ENCODE data around the gene ATP2A3. TPM values are rescaled to one million over a fixed set of nuclear protein-coding genes. Genes with fewer than 3 reads are reported as not detected.

Gene ATP2A3
- total RNA-seq, 1 donor from 2014 or later: 107 TPM

DNA sequence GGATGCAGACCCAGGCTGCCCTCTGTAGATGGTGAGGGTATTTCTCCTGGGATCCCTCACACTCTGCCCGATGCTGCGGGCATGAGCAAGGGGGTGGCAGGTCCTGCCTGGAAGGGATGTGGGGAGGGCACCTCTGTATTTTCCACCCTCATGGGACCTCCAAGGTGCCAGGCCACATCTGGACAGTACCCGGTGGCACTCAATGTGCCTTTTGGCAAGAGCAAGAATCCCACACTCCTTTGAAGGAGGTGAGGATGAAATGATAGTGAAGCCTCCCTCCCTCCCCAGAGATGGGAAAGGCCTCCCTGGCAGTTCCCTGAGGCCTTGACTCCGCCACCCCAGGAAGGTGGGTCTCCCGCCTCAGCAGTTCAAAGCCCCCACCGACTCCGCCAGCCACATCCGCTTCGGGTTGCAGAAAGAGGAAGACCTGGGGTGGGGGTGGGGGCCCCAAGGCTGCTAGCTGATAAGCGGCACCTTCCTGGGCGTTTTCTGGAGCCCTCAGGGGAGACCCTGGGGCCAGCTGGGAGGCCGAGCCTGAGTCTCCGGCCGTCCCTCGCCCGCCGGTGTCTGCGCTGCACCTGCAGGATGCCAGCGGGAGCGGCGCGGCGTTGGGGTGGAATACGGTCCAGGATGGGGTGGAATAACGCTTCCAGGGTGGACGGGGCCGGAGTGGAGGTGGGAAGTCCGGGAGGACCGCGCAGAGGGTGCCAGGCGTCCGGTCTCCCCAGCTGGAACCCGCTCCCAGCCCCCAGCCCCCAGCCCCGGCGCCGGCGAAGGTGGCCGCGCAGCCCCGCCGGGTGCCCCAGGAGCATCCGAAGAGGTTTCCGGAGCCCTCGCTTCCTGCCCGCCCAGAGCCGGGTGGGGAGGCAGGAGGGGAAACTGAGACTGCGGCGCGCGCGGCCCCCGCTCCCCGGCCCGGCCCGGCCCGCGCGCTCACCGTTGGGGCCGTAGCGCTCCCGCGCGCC is 718 bp downstream of the ATP2A3 start:
- intact Hi-C loops (cut with micrococcal nuclease): loop anchor here (1.0 to 5.0 kb wide), 6 partner anchors 19 to 241 kb away; partner anchors contain the start of genes CAMKK1, CYB5D2, HASPIN and NCBP3
- Mint-ChIP-seq H3K4me3 (peak overlapping the region; percentile 89), H3K36me3 (ENCODE audit: low read depth) (peaks cover 3% of the 10 kb centered on the region), H3K9me3 (no peaks in the 10 kb centered on the region), H3K4me1 (ENCODE audit: low read depth) (peaks cover 51% of the 10 kb centered on the region), H3K27me3 (ENCODE audit: insufficient read depth) (no peaks in the 10 kb centered on the region), H3K27ac (peak overlapping the region; percentile 65)
- peak; percentile 64 for DNase-seq (ENCODE audit: low spot score)

DNA sequence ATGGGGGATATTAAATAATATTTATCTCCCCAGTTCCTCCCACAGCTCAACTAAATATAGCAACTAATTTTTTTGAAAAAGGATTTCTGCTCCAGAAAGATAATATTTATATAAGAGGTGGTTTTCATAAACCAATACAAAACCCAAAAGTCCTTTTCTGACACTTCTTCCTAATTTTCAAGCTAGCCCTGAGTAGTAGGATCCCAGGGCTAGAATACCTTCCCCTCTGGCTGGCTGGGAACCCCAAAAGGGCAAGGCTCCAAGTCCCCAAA is 1.3 kb downstream of the ATP2A3 start:
- no peak for DNase-seq (ENCODE audit: low spot score)
- H3K9me3 Mint-ChIP-seq: no peaks in the 10 kb centered on the region
- peak overlapping the region; percentile 65 for H3K27ac Mint-ChIP-seq
- H3K27me3 Mint-ChIP-seq (ENCODE audit: insufficient read depth): no peaks in the 10 kb centered on the region
- H3K4me1 Mint-ChIP-seq (ENCODE audit: low read depth): peaks cover 51% of the 10 kb centered on the region
- peak overlapping the region; percentile 89 for H3K4me3 Mint-ChIP-seq
- intact Hi-C loops (cut with micrococcal nuclease): loop anchor here (5.0 kb wide), 1 partner anchor 241 kb away; the partner anchor contains the start of gene HASPIN
- H3K36me3 Mint-ChIP-seq (ENCODE audit: low read depth): peaks cover 3% of the 10 kb centered on the region

DNA sequence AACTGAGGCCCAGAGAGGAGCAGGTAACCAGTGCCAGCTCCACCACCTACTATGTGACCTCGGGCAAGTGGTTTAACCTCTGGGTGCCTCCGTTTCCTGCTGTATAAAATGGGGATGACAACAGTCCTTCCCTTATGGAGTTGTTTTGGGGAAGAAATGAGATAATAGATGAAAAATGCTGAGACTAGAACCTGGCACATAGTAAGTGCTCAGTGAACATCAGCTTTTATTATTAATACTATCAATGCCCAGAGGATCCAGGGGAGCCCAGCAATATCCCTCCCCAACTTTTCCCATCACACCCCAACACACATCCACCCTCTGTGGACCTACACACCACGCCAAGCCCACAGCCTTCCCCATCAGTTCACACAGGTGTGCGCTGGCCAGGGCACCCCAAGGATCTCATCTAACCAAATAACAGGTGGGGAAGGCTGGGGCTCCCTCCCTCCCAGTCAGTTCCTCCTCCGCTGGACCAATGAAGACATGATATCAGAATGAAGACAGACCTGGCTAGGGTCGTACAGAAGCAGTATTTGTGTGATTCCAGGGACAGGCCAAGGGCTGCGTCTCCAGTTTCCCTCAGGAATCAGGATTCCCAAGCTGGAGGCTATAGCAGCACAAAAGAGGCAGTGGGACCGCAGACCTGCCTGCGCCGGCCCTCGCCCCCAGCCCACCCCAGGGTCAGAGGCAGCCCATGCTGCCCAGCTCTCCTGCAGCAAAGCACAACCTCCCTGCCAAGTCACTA is 1.8 kb downstream of the ATP2A3 start:
- H3K4me3 Mint-ChIP-seq: peak overlapping the region; percentile 89
- H3K4me1 Mint-ChIP-seq (ENCODE audit: low read depth): peaks cover 55% of the 10 kb centered on the region
- H3K36me3 Mint-ChIP-seq (ENCODE audit: low read depth): peaks cover 6% of the 10 kb centered on the region
- no peaks in the 10 kb centered on the region for H3K27me3 Mint-ChIP-seq (ENCODE audit: insufficient read depth)
- no peaks in the 10 kb centered on the region for H3K9me3 Mint-ChIP-seq
- DNase-seq (ENCODE audit: low spot score): no peak
- intact Hi-C loops (cut with micrococcal nuclease): loop anchor here (5.0 kb wide), 1 partner anchor 240 kb away; the partner anchor contains the start of gene HASPIN
- H3K27ac Mint-ChIP-seq: peak overlapping the region; percentile 73

DNA sequence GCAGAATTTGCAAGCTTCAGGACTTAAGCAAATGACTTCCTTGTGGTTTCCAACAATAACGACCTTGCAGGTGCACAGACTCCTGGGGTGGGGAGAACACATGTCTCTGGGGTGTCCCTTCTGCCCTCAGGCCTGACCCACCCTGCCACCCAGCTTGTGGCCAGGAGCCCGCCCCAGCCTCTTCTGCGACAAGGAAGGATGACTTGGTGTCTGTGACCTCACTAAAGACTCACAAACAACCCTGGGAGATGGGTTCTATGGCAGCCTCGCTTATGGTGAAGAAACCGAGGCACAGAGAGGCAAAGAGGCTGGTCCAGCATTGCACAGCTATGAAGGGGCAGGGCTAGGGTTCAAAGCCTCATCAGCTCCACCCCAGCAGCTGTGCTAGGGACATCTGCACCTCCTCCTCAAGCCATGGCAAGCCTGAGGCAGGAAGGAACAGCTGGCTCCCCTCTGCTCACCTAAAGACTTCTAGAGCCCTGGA is 2.6 kb downstream of the ATP2A3 start:
- Mint-ChIP-seq H3K4me3 (peak overlapping the region; percentile 89), H3K4me1 (ENCODE audit: low read depth) (peaks cover 63% of the 10 kb centered on the region), H3K9me3 (no peaks in the 10 kb centered on the region), H3K27me3 (ENCODE audit: insufficient read depth) (no peaks in the 10 kb centered on the region), H3K27ac (peak overlapping the region; percentile 73), H3K36me3 (ENCODE audit: low read depth) (peaks cover 12% of the 10 kb centered on the region)
- intact Hi-C loops (cut with micrococcal nuclease): loop anchor here (5.0 kb wide), 1 partner anchor 239 kb away; the partner anchor contains the start of gene HASPIN
- peak; percentile 18 for DNase-seq (ENCODE audit: low spot score)

DNA sequence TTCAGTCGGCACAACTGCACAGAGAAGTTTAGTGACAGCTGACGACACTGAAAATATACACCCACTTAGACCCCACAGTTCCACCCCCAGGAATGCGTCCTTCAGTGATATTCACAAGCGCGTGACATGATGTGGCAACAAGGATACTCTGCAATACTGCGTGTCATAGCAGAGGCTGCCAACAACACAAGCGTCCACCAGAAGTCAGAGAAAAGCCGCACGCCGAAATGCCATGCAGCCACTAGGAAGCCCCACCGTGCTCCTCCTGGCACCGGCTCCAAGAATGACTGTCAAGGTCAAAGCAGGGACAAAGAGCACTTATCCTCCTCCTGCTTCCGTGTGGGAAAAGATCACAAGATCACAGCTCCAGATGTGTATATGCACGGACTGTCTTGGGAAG is 3.5 kb downstream of the ATP2A3 start:
- H3K4me3 Mint-ChIP-seq: peak overlapping the region; percentile 64
- H3K36me3 Mint-ChIP-seq (ENCODE audit: low read depth): peaks cover 12% of the 10 kb centered on the region
- H3K27me3 Mint-ChIP-seq (ENCODE audit: insufficient read depth): no peaks in the 10 kb centered on the region
- peak overlapping the region; percentile 68 for H3K27ac Mint-ChIP-seq
- no peaks in the 10 kb centered on the region for H3K9me3 Mint-ChIP-seq
- DNase-seq (ENCODE audit: low spot score): no peak
- intact Hi-C loops (cut with micrococcal nuclease): loop anchor here (5.0 kb wide), 1 partner anchor 238 kb away; the partner anchor contains the start of gene HASPIN
- H3K4me1 Mint-ChIP-seq (ENCODE audit: low read depth): peaks cover 63% of the 10 kb centered on the region

DNA sequence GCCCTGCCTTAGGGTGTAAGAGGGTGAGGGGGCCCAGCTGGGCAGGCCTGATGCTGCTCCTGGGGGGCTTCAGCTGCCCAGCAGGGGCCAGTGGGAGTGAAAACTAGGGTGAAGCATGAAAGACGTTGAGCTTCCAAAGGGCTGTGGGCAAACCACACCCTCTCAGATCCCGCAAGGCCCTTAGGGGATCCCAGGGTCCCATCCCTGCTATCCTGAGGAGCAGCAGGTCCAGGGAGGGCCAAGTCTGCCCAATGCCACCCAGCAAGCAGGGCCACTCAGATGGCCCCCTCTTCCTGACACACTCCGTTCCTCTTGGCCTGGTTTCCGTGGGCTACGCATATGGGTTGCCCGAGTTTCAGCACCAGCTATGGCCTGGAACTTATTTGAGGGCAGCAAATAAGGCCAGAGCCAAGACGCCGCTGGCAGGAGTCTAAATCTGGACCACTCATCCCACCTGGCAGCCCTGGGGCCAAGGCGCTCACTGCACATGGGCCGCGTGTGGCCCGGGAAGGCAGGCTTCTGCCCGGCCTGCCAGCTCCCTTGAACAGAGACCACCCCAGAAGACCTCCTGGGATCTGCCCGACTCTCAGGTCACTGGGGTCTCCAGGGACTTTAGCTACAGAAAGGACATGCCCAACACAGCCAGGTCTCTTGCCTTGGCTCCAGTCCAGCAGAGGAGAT is 4.2 kb downstream of the ATP2A3 start:
- intact Hi-C loops (cut with micrococcal nuclease): loop anchor here (5.0 kb wide), 1 partner anchor 238 kb away; the partner anchor contains the start of gene HASPIN
- DNase-seq (ENCODE audit: low spot score): no peak
- peak overlapping the region; percentile 64 for H3K4me3 Mint-ChIP-seq
- peak overlapping the region; percentile 68 for H3K27ac Mint-ChIP-seq
- H3K27me3 Mint-ChIP-seq (ENCODE audit: insufficient read depth): no peaks in the 10 kb centered on the region
- no peaks in the 10 kb centered on the region for H3K9me3 Mint-ChIP-seq
- peaks cover 12% of the 10 kb centered on the region for H3K36me3 Mint-ChIP-seq (ENCODE audit: low read depth)
- H3K4me1 Mint-ChIP-seq (ENCODE audit: low read depth): peaks cover 58% of the 10 kb centered on the region

DNA sequence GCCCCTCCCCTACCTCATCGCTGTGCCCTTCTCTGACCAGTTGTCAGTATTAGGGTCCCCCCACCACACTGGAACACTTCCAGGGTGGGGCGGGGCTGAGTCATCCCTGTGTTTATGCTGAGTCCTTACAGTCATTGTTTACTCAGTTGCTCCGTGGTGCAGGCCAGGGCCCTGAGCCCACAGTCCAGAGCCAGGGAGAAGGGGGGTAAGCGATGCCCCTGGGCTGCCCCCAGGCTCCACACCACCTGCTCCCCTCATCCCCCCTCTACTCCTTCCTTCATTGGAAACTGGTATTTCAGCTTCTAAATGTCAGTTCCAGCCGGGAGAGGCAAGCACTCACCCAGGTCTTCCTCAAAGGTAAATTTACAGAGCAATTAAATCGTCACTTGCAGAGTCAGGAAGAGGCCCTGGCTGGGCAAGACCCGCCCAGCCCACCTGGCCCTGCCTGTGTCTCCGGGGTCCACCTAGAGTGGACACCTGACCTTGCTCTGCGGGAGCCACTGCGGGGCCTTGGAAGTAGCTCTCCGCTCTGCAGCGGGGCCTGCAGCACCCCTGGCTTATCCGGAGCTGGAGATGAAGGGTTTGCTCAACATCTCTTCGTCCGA is 4.8 kb downstream of the ATP2A3 start:
- H3K4me3 Mint-ChIP-seq: no peak overlapping the region
- DNase-seq (ENCODE audit: low spot score): no peak
- intact Hi-C loops (cut with micrococcal nuclease): no loop called here
- no peaks in the 10 kb centered on the region for H3K9me3 Mint-ChIP-seq
- H3K27ac Mint-ChIP-seq: peak overlapping the region; percentile 59
- H3K4me1 Mint-ChIP-seq (ENCODE audit: low read depth): peaks cover 54% of the 10 kb centered on the region
- H3K27me3 Mint-ChIP-seq (ENCODE audit: insufficient read depth): no peaks in the 10 kb centered on the region
- peaks cover 12% of the 10 kb centered on the region for H3K36me3 Mint-ChIP-seq (ENCODE audit: low read depth)

DNA sequence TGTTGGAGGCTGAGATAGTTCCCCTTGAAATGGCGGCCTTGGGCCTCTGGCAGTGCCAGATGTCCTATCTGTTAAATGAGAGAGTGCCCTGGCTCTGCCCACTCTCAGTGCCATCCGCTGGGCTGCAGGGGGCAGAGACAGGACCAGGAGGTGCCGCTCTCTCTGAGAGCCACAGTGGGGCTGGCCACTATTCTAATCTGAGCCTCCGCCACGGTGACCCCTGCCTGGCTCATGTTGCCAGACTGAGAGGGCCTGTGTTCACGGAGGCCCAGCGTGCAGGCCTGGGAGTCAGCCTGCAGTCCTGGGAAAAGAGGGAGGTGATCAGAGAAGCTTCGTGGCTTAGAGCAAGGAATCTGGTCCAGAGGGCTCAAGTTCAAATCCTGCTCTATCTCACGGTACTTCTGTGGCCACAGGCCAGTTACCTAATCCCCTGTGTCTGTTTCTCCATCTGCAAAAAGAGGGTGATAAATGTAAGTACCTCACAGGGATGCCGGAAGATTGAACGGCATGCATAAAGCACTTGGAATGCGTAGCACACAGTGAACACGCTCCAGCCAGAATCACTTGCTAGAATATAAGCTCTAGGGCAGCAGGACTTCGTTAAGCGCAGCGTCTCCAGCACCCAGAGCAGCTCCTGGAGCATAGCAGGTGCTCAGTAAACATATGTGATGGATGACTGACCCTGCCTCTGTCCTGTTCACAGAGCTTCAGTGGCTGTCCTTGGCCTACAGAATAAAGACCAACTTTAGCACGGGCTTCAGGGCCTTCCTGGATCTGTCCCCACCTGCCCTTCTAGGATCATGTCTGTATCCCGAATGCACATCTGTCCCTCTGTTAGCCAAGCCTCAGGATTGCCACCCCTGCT is 6.3 kb downstream of the ATP2A3 start:
- peaks cover 12% of the 10 kb centered on the region for H3K36me3 Mint-ChIP-seq (ENCODE audit: low read depth)
- H3K27me3 Mint-ChIP-seq (ENCODE audit: insufficient read depth): no peaks in the 10 kb centered on the region
- H3K4me3 Mint-ChIP-seq: no peak overlapping the region
- H3K9me3 Mint-ChIP-seq: no peaks in the 10 kb centered on the region
- peaks cover 50% of the 10 kb centered on the region for H3K4me1 Mint-ChIP-seq (ENCODE audit: low read depth)
- intact Hi-C loops (cut with micrococcal nuclease): no loop called here
- H3K27ac Mint-ChIP-seq: peak overlapping the region; percentile 65
- no peak for DNase-seq (ENCODE audit: low spot score)

DNA sequence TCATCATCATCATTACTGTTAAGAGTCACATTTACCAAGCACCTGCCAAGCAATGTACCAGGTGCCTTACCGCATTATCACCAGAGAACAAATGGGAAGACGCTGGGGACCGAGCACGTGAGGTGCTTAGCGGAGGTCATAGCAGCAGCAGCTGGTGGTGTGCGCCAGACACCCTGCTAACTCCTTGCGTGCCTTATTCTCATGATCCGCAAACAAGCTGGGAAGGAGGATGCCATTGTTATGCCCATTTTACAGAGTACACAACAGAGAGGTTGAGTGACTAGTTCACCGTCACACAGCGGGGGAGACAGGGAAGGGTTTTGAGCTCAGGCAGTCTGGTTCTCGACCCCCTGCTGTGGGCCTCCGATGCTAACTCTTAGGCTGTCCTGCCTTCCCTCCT is 7.3 kb downstream of the ATP2A3 start:
- H3K4me1 Mint-ChIP-seq (ENCODE audit: low read depth): peaks cover 40% of the 10 kb centered on the region
- H3K36me3 Mint-ChIP-seq (ENCODE audit: low read depth): peaks cover 12% of the 10 kb centered on the region
- peak overlapping the region; percentile 65 for H3K27ac Mint-ChIP-seq
- no peak overlapping the region for H3K4me3 Mint-ChIP-seq
- no peaks in the 10 kb centered on the region for H3K9me3 Mint-ChIP-seq
- DNase-seq (ENCODE audit: low spot score): no peak
- no peaks in the 10 kb centered on the region for H3K27me3 Mint-ChIP-seq (ENCODE audit: insufficient read depth)
- intact Hi-C loops (cut with micrococcal nuclease): no loop called here

DNA sequence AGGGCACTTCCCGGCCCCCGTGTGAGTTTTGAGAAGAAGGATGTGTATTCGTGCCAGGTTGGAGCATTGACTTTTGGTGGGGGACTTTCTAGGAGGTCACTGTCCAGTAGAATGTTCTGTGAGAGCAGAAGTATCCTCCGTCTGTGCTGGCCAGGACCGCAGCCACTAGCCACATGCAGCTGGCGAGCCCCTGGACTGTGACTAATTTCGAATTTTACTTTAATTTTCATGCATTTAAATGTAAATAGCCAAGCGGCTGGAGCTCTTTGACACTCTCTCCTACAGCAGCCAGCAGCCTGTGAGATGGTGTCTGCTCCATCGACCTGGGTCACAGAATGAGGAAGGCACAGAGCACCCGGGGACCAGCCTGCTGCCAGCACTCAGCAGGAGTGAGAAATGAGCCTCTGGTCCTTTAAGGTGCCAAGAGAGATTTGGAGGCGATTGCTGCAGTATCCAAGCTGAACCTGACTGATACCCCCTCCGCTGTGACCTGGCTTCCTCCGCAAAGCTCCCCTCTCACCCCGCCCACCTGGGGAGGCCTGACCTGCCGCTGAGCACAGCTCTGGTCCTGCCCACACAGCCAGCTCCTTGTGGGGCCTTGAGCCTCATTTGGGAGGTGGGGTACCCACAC is 7.8 kb downstream of the ATP2A3 start:
- Mint-ChIP-seq H3K9me3 (no peaks in the 10 kb centered on the region), H3K27ac (peak overlapping the region; percentile 22), H3K4me1 (ENCODE audit: low read depth) (peaks cover 34% of the 10 kb centered on the region), H3K4me3 (no peak overlapping the region), H3K27me3 (ENCODE audit: insufficient read depth) (no peaks in the 10 kb centered on the region), H3K36me3 (ENCODE audit: low read depth) (peaks cover 12% of the 10 kb centered on the region)
- DNase-seq (ENCODE audit: low spot score): no peak
- intact Hi-C loops (cut with micrococcal nuclease): no loop called here

DNA sequence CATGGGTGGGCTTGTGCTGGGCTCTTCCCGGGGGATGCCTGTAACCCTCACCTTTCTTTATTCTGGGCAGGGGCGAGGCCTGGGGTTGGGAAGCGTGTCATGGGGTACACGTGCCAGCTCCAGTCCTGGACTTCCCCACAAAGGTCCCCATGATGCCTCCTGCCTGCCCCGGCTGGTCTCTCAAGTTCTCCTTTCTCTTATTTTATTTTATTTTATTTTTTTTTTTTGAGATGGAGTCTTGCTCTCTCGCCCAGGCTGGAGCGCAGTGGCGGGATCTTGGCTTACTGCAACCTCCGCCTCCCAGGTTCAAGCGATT is 8.6 kb downstream of the ATP2A3 start:
- Mint-ChIP-seq H3K27me3 (ENCODE audit: insufficient read depth) (no peaks in the 10 kb centered on the region), H3K4me3 (no peak overlapping the region)

More for the DNA sequence above, 8.6 kb downstream of the ATP2A3 start:
- Mint-ChIP-seq H3K9me3 (no peaks in the 10 kb centered on the region), H3K4me1 (ENCODE audit: low read depth) (peaks cover 29% of the 10 kb centered on the region), H3K36me3 (ENCODE audit: low read depth) (peaks cover 12% of the 10 kb centered on the region), H3K27ac (no peak overlapping the region)
- DNase-seq (ENCODE audit: low spot score): no peak
- intact Hi-C loops (cut with micrococcal nuclease): no loop called here
